MM.1S (cell line): Measurements from ENCODE around the gene ARGLU1.

ENCODE experiments used
- CTCF ChIP-seq: fragments of 300-600 bp; sonication (generic); IDR thresholded peaks from 2 replicates; pipeline ENCODE4 v1.5.1; 2016; ENCODE audit warnings: antibody characterized with exemption, low read length, mixed read lengths
- EZH2 ChIP-seq: fragments of 300-600 bp; sonication (generic); optimal IDR thresholded peaks from 2 replicates; pipeline ENCODE3; 2017; ENCODE audit warnings: low read depth, mild to moderate bottlenecking, antibody characterized with exemption, low read length, mixed read lengths
- EZH2phosphoT487 ChIP-seq: fragments of 300-600 bp; sonication (generic); IDR thresholded peaks from 2 replicates; pipeline ENCODE4 v1.6.1; 2018; ENCODE audit warnings: antibody characterized with exemption, low read length

- TF ChIP-seq CTCF (no peak), EZH2 (no peak), EZH2phosphoT487 (no peak)
These were observed 29.2 kb upstream of the ARGLU1 start for GRCh38 chr13:106597186-106597585.
